ENCODE measurements around the gene SERPINB6.

Gene SERPINB6

GRCh38 chr6:2990248-2990931 lies 19.0 kb upstream of the SERPINB6 start:
- no peak for DNase-seq (ENCODE audit: low read depth)
- no peak for TF ChIP-seq CTCF (IDR thresholded peaks at IDR 0.05; ENCODE audit: insufficient read depth, low read depth, low read length, missing control alignments)
- peak overlapping the region; percentile 84 for H3K4me3 ChIP-seq (ENCODE audit: low read depth, low read length)

GRCh38 chr6:2989332-2990247 lies 18.2 kb upstream of the SERPINB6 start:
- peak overlapping the region; percentile 84 for H3K4me3 ChIP-seq (ENCODE audit: low read depth, low read length)
- no peak for TF ChIP-seq CTCF (IDR thresholded peaks at IDR 0.05; ENCODE audit: insufficient read depth, low read depth, low read length, missing control alignments)

GRCh38 chr6:2988426-2989331 lies 17.3 kb upstream of the SERPINB6 start:
- peak overlapping the region; percentile 84 for H3K4me3 ChIP-seq (ENCODE audit: low read depth, low read length)
- peak; percentile 81 for DNase-seq (ENCODE audit: low read depth)
- TF ChIP-seq CTCF (IDR thresholded peaks at IDR 0.05; ENCODE audit: insufficient read depth, low read depth, low read length, missing control alignments): peak; percentile 83

More at GRCh38 chr6:2989332-2990247, 18.2 kb upstream of the SERPINB6 start:
- DNase-seq (ENCODE audit: low read depth): peak; percentile 96

- no peak for TF ChIP-seq CTCF (IDR thresholded peaks at IDR 0.05; ENCODE audit: insufficient read depth, low read depth, low read length, missing control alignments)
- DNase-seq (ENCODE audit: low read depth): no peak
- H3K4me3 ChIP-seq (ENCODE audit: low read depth, low read length): peak overlapping the region; percentile 84
These were observed 16.7 kb upstream of the SERPINB6 start for GRCh38 chr6:2988094-2988425.

- no peak for DNase-seq (ENCODE audit: low read depth)
- no peak overlapping the region for H3K4me3 ChIP-seq (ENCODE audit: low read depth, low read length)
- TF ChIP-seq CTCF (IDR thresholded peaks at IDR 0.05; ENCODE audit: insufficient read depth, low read depth, low read length, missing control alignments): no peak
These were observed 15.4 kb upstream of the SERPINB6 start for GRCh38 chr6:2986722-2987221.

GRCh38 chr6:2984738-2985406 lies 13.5 kb upstream of the SERPINB6 start:
- TF ChIP-seq CTCF (IDR thresholded peaks at IDR 0.05; ENCODE audit: insufficient read depth, low read depth, low read length, missing control alignments): no peak
- H3K4me3 ChIP-seq (ENCODE audit: low read depth, low read length): no peak overlapping the region
- DNase-seq (ENCODE audit: low read depth): no peak

All from GM12865 (cell line).